Mesenteric fat pad (tissue), 1 donor: Measurements from ENCODE around the gene ZRSR2. TPM values are rescaled to one million over a fixed set of nuclear protein-coding genes. Genes with fewer than 3 reads are reported as not detected.
"Not testable (repeated sequence)": the region's sequence is repeated elsewhere in the genome, so short reads cannot be mapped to it uniquely, and the experiment has no call there.

Experiments used
- DNase-seq: peaks from one replicate; pipeline ENCODE4 v3.0.0-alpha.2; 2020; ENCODE audit warnings: low spot score
- total RNA-seq: library from RNA; stranded (reverse); fragmentation: NEBNext Ultra II Directional; extraction: Animal tissue kit (Norgen Biotek cat#: 25700); gene quantifications from one replicate; pipeline ENCODE4 v1.2.1, GENCODE V29; 2021
- donor health status: DM: yes; HTN: yes; CAD: no.

ZRSR2 gene
- total RNA-seq, 1 donor from 2014 or later: 9.9 TPM

GRCh38 chrX:15790769-15791290 lies 546 bp downstream of the ZRSR2 start:
- DNase-seq: no peak

GRCh38 chrX:15797707-15798106 lies 7.4 kb downstream of the ZRSR2 start:
- no peak for DNase-seq

- DNase-seq: no peak
These were observed 14.3 kb downstream of the ZRSR2 start for GRCh38 chrX:15804563-15804962.

GRCh38 chrX:15808254-15808653 lies 18.0 kb downstream of the ZRSR2 start:
- no peak for DNase-seq

- DNase-seq: no peak
These were observed 22.1 kb downstream of the ZRSR2 start for GRCh38 chrX:15812192-15812938.

- DNase-seq: no peak
These were observed 23.1 kb downstream of the ZRSR2 start for GRCh38 chrX:15813416-15813815.

GRCh38 chrX:15814771-15815365 lies 24.6 kb downstream of the ZRSR2 start:
- DNase-seq: no peak

- DNase-seq: no peak
These were observed 25.6 kb downstream of the ZRSR2 start for GRCh38 chrX:15815779-15816437.

- DNase-seq: no peak
These were observed 26.1 kb downstream of the ZRSR2 start for GRCh38 chrX:15816438-15816809.

- no peak for DNase-seq
These were observed 26.6 kb downstream of the ZRSR2 start for GRCh38 chrX:15816886-15817285.

- no peak for DNase-seq
These were observed 30.1 kb downstream of the ZRSR2 start for GRCh38 chrX:15820106-15821073.

- no peak for DNase-seq
These were observed 32.6 kb downstream of the ZRSR2 start for GRCh38 chrX:15822922-15823321.

- DNase-seq: no peak
These were observed 35.7 kb downstream of the ZRSR2 start for GRCh38 chrX:15825936-15826335.

- no peak for DNase-seq
These were observed 38.9 kb downstream of the ZRSR2 start for GRCh38 chrX:15829217-15829616.

- not testable (repeated sequence) for DNase-seq
These were observed 41.1 kb downstream of the ZRSR2 start for GRCh38 chrX:15831347-15831746.

GRCh38 chrX:15834053-15834452 lies 43.8 kb downstream of the ZRSR2 start:
- no peak for DNase-seq

- DNase-seq: no peak
These were observed 44.7 kb downstream of the ZRSR2 start for GRCh38 chrX:15834827-15835595.

- no peak for DNase-seq
These were observed 47.7 kb downstream of the ZRSR2 start for GRCh38 chrX:15838017-15838416.

- no peak for DNase-seq
These were observed 51.7 kb downstream of the ZRSR2 start for GRCh38 chrX:15841853-15842516.

- no peak for DNase-seq
These were observed 53.7 kb downstream of the ZRSR2 start for GRCh38 chrX:15843960-15844359.
